NCI-H146 treated with DMSO at 0.1 percent for 48 hours (cell line): ENCODE data around the gene OR10H3.
"Not testable (repeated sequence)": the region's sequence is repeated elsewhere in the genome, so short reads cannot be mapped to it uniquely, and the experiment has no call there.

Experiments used
- DNase-seq: peaks from one replicate; lab custom pipeline; 2025; ENCODE audit not compliant: unreplicated experiment; lab: John Stamatoyannopoulos, UW

OR10H3 gene

DNA sequence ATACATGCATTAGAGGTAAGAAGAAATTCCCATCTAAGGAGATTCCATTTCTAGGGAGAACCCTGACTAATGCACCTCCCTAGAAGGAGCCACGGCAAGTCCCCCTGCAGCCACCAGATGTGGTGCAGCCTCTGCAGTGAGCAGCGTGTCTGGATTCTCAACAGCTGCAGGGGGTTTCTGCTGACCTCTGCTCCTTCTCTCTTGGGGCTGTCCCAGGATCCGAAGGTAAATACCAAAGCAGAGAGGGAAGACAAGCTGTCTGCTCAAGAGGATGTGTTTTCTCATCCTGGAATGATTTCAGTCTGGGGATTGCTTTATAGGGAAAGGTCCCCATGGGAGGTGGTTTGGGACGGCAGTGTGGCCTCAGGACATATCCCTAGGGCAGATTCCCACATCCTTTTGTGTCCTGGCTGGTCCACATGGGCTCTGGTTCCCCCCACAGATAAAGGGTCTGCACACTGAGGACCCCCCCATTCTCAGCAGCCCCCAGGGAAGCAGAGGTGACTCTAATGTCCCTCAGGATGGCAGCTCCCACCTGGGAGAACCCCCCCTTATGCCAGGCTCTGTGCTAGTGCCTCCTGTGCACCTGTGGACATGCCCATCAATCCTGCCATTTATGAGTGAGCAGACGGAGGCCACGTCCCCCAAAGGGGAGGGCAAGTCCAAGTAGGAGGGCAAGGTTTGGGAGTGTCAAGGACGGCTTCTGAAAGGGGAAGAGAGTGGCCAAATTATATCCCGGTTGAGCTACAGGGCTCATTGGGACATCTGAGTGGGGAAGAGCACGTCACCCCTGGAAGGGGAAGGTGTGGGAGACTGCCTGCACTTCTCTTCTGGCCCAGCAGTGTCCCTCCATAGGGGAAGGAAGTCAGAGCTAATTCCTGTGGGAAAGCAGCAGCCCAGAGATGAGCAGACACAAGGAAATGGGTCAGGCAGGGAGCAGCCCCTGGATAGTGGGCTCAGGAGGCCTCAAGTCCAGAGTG is 39.5 kb downstream of the OR10H3 start:
- DNase-seq = no peak

GRCh38 chr19:15779756-15780476 is 42.1 kb downstream of the OR10H3 start:
- DNase-seq = no peak

GRCh38 chr19:15780610-15781418 is 43.0 kb downstream of the OR10H3 start:
- no peak for DNase-seq

DNA sequence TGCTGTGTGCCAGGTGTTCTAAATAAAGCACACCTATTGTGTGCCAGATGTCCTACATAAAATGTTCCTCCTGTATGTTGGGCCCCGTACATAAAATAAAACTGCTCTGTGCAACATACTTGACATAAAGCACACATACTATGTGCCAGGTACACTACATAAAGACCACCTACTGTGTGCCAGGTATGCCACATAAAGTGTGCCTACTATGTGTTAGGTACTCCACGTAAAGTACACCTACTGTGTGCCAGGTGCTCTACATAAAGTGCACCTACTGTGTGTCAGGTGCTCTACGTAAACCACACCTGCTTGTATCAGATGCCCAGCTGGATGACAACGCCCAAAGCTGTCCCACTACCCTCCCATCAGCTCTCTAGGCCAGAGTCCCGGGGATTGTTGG is 43.9 kb downstream of the OR10H3 start:
- no peak for DNase-seq

DNA sequence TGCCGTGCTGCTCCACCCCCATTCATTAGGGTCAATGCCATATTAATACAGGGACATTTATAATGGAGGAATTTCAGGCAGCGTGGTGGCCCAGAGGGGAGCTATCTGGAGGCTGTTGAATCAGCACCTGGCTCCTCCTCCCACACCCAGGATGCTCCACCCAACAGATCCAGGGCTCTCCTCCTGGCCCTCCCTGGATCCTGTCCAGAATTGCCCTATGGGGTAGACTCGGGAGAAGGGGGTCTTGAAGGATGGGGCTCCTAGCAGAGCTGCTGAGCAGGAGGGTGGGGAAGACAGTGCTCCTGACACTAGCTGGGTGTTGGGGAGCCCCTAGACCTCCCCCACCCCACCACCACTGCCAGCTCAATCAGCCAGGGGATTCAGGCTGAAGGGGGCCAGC is 44.4 kb downstream of the OR10H3 start:
- no peak for DNase-seq

DNA sequence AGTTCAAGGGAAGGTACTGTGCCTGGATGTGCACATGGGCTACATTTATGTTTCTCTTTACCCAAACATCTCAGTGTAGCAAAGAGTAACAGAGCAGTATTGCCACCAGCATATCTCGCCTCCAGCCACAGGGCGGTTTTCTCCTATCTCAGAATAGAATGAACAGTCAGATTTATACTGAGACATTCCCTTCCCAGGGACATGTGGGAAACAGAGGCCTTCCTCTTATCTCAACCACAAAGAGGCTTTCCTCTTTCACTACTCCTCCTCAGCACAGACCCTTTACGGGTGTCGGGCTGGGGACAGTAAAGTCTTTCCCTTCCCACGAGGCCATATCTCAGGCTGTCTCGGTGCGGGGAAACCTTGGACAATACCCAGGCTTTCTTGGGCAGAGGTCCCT is 45.1 kb downstream of the OR10H3 start:
- DNase-seq = not testable (repeated sequence)

DNA sequence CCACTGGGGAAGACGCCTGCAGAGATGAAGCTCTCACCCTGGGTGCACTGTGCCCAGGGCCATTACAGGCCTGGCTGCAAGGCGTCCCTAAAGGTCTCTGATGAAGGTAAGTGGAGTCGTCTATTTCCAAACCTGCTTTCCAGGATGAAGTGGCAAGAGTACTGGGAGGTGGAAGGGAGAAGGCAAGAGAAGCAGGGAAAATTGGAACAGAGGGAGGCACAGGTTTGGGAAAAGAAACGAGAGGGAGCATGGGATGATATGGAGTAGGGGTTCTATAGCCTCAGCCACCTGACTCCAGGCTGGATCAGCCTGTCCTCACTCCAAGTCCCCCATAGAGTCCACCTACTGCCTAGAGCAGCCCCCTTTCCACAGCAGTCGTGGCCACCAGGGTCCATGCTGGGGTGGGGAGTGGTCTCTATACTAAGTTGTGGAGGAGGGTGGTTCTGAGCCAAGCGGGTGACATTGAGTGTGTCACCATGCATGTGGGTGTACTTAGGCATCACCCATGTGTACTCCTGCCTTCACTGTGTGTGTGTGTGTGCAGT is 49.9 kb downstream of the OR10H3 start, which contains the start of gene OR10H5:
TSS of gene OR10H5 (plus strand) at position 51 of the 545 bp plus-strand sequence. CDS start 6,388 bp downstream, outside the sequence.
- DNase-seq = no peak

- no peak for DNase-seq
Observed at GRCh38 chr19:15788594-15789270, 50.9 kb downstream of the OR10H3 start.

DNA sequence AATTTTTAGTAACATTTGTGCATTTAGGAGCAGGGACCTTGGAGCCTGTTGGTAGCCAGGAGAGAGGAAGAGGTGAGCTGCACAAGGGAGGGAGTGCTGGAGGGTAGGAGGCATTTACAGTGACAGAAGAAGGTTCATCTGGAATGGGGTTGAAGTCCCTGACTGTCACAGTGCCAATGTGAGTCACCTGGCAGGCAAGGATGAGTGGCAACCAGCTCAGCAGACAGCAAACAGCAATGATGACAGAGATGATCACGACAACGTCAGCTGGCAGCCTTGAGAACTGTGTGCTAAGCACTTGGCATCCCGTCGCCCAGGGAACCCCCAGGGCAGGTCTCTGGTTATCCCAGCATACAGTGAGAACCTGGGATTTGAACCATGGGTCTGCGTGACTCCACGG is 52.3 kb downstream of the OR10H3 start:
- DNase-seq = no peak
